ENCODE results near the gene PTCD1.
A peak's percentile ranks its signal among the peaks of the same experiment; 100 is the strongest.

GRCh38 chr7:99447943-99448342 is 9.3 kb upstream of the PTCD1 start:
- TF ChIP-seq ZBED1 (IDR thresholded peaks at IDR 0.05), result no peak
- TF ChIP-seq ZNF75A (CRISPR knock-in tag; IDR thresholded peaks at IDR 0.05), result no peak
- TF ChIP-seq CTCF (IDR thresholded peaks at IDR 0.05 in 2 of 3, conservative IDR thresholded peaks at IDR 0.05 in 1 of 3; ENCODE audit: insufficient read depth in 2 of 3, low read depth in 1 of 3, low read length in 3 of 3), result peak; percentile 37 to 55 (median 45); a peak in 5 of 6 replicates
- TF ChIP-seq HNRNPLL (IDR thresholded peaks at IDR 0.05; ENCODE audit: low read depth, low read length, poor library complexity, severe bottlenecking), result no peak
- no peak for TF ChIP-seq ZNF239 (CRISPR knock-in tag; IDR thresholded peaks at IDR 0.05)
- TF ChIP-seq ESRRA (IDR thresholded peaks at IDR 0.05; ENCODE audit: borderline replicate concordance, low read depth), result no peak
- no peak for TF ChIP-seq EZH2 (IDR thresholded peaks at IDR 0.05; ENCODE audit: borderline replicate concordance, low read depth, low read length)
